Keratinocyte (primary cell): ENCODE measurements around the gene STAG1.

Experiments used
- CTCF ChIP-seq, 3 experiments: IDR thresholded peaks in 1 of 3; conservative IDR thresholded peaks in 1 of 3; optimal IDR thresholded peaks in 1 of 3; 2 replicates in 2 of 3; 3 replicates in 1 of 3; pipeline versions ENCODE3 to v1.5.1; 2011; ENCODE audit warnings: low read length in 3 of 3, mild to moderate bottlenecking in 3 of 3, moderate library complexity in 2 of 3, control low read depth in 1 of 3, inconsistent platforms in 1 of 3; ENCODE audit not compliant: insufficient read depth in 2 of 3; ENCODE audit errors: extremely low read depth in 1 of 3
- EZH2 ChIP-seq: IDR thresholded peaks from one replicate; pipeline ENCODE4 v1.6.1; 2012; ENCODE audit warnings: inconsistent platforms, mild to moderate bottlenecking, low read length, moderate library complexity

GRCh38 chr3:136750897-136751315 is 1.3 kb downstream of the STAG1 start:
- TF ChIP-seq CTCF (optimal IDR thresholded peaks at IDR 0.05 in 1 of 3, IDR thresholded peaks at IDR 0.05 in 1 of 3, conservative IDR thresholded peaks at IDR 0.05 in 1 of 3; ENCODE audit: extremely low read depth in 1 of 3, insufficient read depth in 2 of 3, low read length in 3 of 3) (no peak), EZH2 (no peak)
